Esophagus muscularis mucosa (tissue), 3 donors: ENCODE data around the gene ANKRD12.

Experiments used
- POLR2A ChIP-seq: fragments of 450-650 bp; IDR thresholded peaks from one replicate; pipeline ENCODE4 v1.6.1; 2017; ENCODE audit warnings: antibody characterized with exemption, moderate library complexity, mild to moderate bottlenecking, low read depth
- TF ChIP-seq, protein P1 (sequence below), 3 experiments: fragments of 200-600 bp in 2 of 3; fragments of 450-650 bp in 1 of 3; sonication (generic) in 2 of 3; IDR thresholded peaks; one replicate each; pipeline ENCODE4 v1.5.1; 2017 to 2019; ENCODE audit warnings: antibody characterized with exemption in 3 of 3, mild to moderate bottlenecking in 2 of 3, moderate library complexity in 1 of 3

DNA sequence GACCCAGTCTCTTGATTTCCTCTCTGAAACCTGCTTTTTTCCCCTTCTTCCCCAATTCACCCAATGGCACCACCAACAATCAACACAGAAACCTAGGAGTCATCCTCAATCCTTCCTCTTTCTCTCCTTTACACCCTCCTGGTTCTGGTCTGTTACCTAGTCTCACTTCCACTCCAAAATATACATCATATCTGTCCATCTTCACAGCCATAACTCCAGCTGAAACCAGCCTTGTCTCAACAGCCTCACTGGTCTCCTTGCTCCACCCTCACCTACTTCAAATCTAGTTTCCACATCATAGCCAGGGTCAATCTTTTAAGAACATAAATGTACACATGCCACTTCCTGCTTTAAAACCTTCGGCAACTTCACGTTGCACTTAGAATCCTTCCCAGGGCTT, 186.2 kb downstream of the ANKRD12 start:
- TF ChIP-seq, protein P1, sequence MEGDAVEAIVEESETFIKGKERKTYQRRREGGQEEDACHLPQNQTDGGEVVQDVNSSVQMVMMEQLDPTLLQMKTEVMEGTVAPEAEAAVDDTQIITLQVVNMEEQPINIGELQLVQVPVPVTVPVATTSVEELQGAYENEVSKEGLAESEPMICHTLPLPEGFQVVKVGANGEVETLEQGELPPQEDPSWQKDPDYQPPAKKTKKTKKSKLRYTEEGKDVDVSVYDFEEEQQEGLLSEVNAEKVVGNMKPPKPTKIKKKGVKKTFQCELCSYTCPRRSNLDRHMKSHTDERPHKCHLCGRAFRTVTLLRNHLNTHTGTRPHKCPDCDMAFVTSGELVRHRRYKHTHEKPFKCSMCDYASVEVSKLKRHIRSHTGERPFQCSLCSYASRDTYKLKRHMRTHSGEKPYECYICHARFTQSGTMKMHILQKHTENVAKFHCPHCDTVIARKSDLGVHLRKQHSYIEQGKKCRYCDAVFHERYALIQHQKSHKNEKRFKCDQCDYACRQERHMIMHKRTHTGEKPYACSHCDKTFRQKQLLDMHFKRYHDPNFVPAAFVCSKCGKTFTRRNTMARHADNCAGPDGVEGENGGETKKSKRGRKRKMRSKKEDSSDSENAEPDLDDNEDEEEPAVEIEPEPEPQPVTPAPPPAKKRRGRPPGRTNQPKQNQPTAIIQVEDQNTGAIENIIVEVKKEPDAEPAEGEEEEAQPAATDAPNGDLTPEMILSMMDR (IDR thresholded peaks at IDR 0.05), result no peak
- no peak for TF ChIP-seq POLR2A
